Effector memory CD4-positive, alpha-beta T cell (primary cell): ENCODE data around the gene ANO2.

ENCODE experiments used
- DNase-seq, 3 donors: peaks; one replicate each; pipeline ENCODE4 v3.0.0-alpha.2; 2020
- H3K27ac ChIP-seq: 2 replicates; pipeline ENCODE4 v1.7.0; 2013; ENCODE audit warnings: mild to moderate bottlenecking, low read length, moderate library complexity; ENCODE audit not compliant: insufficient read depth, poor library complexity, severe bottlenecking
- H3K27me3 ChIP-seq: replicated peaks from 2 replicates; pipeline ENCODE4 v1.7.0; 2013; ENCODE audit warnings: mild to moderate bottlenecking, low read length; ENCODE audit not compliant: insufficient read depth, control insufficient read depth, poor library complexity, severe bottlenecking
- H3K36me3 ChIP-seq: 2 replicates; pipeline ENCODE4 v1.7.0; 2013; ENCODE audit warnings: mild to moderate bottlenecking, low read length, moderate library complexity; ENCODE audit not compliant: control insufficient read depth, insufficient read depth
- H3K4me1 ChIP-seq: 2 replicates; pipeline ENCODE4 v1.7.0; 2013; ENCODE audit warnings: low read length, mild to moderate bottlenecking; ENCODE audit not compliant: control insufficient read depth, insufficient read depth, poor library complexity, severe bottlenecking
- H3K4me3 ChIP-seq: 2 replicates; pipeline ENCODE4 v1.7.0; 2013; ENCODE audit warnings: low read length, low read depth, mild to moderate bottlenecking; ENCODE audit not compliant: insufficient read depth, poor library complexity, severe bottlenecking
- H3K9me3 ChIP-seq: 2 replicates; pipeline ENCODE4 v1.7.0; 2013; ENCODE audit warnings: mild to moderate bottlenecking, low read length, moderate library complexity; ENCODE audit not compliant: control insufficient read depth

Gene ANO2

GRCh38 chr12:5588591-5588990, 356.5 kb downstream of the ANO2 start:
- Histone ChIP-seq H3K9me3 (no peaks in the 10 kb centered on the region), H3K27me3 (no peaks in the 10 kb centered on the region), H3K4me1 (no peaks in the 10 kb centered on the region), H3K4me3 (no peak overlapping the region), H3K36me3 (no peaks in the 10 kb centered on the region), H3K27ac (no peak overlapping the region)
- DNase-seq = no peak

- Histone ChIP-seq H3K4me1 (no peaks in the 10 kb centered on the region), H3K27me3 (no peaks in the 10 kb centered on the region), H3K27ac (no peak overlapping the region), H3K36me3 (no peaks in the 10 kb centered on the region), H3K4me3 (no peak overlapping the region), H3K9me3 (no peaks in the 10 kb centered on the region)
- no peak for DNase-seq
Measured at GRCh38 chr12:5588176-5588575, 356.9 kb downstream of the ANO2 start.

- Histone ChIP-seq H3K4me1 (no peaks in the 10 kb centered on the region), H3K27me3 (no peaks in the 10 kb centered on the region), H3K27ac (no peak overlapping the region), H3K9me3 (no peaks in the 10 kb centered on the region), H3K36me3 (no peaks in the 10 kb centered on the region), H3K4me3 (no peak overlapping the region)
- no peak for DNase-seq
Measured at GRCh38 chr12:5587711-5588121, 357.3 kb downstream of the ANO2 start.

- no peak for DNase-seq
- no peaks in the 10 kb centered on the region for H3K27me3 ChIP-seq
- H3K36me3 ChIP-seq = no peaks in the 10 kb centered on the region
- no peaks in the 10 kb centered on the region for H3K9me3 ChIP-seq
- H3K27ac ChIP-seq = no peak overlapping the region
- H3K4me1 ChIP-seq = no peaks in the 10 kb centered on the region
- H3K4me3 ChIP-seq = no peak overlapping the region
Measured at GRCh38 chr12:5586201-5586600, 358.9 kb downstream of the ANO2 start.

GRCh38 chr12:5585178-5585577, 359.9 kb downstream of the ANO2 start:
- H3K36me3 ChIP-seq = no peaks in the 10 kb centered on the region
- no peak for DNase-seq
- no peaks in the 10 kb centered on the region for H3K4me1 ChIP-seq
- no peak overlapping the region for H3K27ac ChIP-seq
- H3K4me3 ChIP-seq = no peak overlapping the region
- no peaks in the 10 kb centered on the region for H3K9me3 ChIP-seq
- H3K27me3 ChIP-seq = no peaks in the 10 kb centered on the region

DNA sequence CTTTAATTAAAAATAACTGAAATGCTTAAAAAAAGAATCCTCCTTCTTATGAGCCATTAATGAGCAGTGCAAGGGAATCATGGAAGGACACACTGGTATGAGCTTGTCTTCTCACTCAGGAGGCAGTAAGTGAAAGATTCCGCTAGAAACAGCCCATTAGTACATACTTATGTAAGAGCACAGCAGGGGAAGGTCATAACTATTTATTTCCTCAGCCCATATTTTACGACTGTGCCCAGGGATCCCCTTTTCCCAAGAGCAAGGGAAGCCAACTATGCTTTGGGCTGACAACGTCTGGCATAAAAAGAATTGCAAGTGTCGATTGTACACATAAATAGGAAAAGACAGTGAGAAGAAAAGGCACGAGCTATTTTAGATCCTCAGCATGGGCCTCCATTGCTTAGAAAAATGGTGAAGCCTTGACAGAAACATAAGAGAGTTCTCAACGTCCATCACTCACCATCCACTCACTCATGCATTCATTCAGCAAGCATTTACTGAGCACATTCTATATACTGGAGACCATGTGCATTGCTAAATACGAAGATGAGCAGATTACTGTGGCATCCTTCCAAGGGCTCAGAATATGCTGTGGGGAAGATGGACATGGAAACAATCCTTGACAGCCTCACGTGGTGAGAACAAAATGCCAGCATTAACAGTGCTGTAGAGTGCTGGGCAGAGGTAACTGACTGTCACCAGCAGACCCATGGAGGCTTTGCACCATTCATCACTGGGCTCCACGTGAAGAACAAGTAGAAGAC, 360.5 kb downstream of the ANO2 start:
- no peak overlapping the region for H3K4me3 ChIP-seq
- no peaks in the 10 kb centered on the region for H3K36me3 ChIP-seq
- H3K27me3 ChIP-seq = no peaks in the 10 kb centered on the region
- no peak overlapping the region for H3K27ac ChIP-seq
- no peaks in the 10 kb centered on the region for H3K4me1 ChIP-seq
- no peak for DNase-seq
- H3K9me3 ChIP-seq = no peaks in the 10 kb centered on the region

DNA sequence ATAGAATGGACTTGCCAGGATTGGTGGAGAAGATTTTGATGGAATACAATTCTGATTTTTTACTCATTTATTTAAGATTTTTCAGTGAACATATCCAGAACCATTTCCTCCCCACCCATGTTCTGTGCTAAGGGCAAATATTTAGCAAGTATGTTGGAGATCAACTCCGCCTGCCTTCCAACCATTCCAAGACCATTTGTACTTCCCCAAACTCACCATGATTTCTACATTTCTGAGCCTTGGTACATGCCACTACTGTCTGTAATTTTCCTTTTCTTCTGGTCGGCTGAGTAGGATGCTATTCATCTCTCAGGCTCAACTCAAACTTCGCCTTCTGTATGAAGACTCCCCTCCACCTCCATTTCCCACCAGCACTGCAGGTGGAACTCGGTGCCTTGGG, 362.5 kb downstream of the ANO2 start:
- Histone ChIP-seq H3K27me3 (no peaks in the 10 kb centered on the region), H3K27ac (no peak overlapping the region), H3K4me1 (no peaks in the 10 kb centered on the region), H3K9me3 (no peaks in the 10 kb centered on the region), H3K4me3 (no peak overlapping the region), H3K36me3 (no peaks in the 10 kb centered on the region)
- no peak for DNase-seq

GRCh38 chr12:5582018-5582417, 363.0 kb downstream of the ANO2 start:
- H3K4me1 ChIP-seq = no peaks in the 10 kb centered on the region
- H3K4me3 ChIP-seq = no peak overlapping the region
- H3K27me3 ChIP-seq = no peaks in the 10 kb centered on the region
- H3K36me3 ChIP-seq = no peaks in the 10 kb centered on the region
- no peaks in the 10 kb centered on the region for H3K9me3 ChIP-seq
- H3K27ac ChIP-seq = no peak overlapping the region
- DNase-seq = no peak

- no peaks in the 10 kb centered on the region for H3K9me3 ChIP-seq
- no peak for DNase-seq
- H3K4me3 ChIP-seq = no peak overlapping the region
- no peaks in the 10 kb centered on the region for H3K4me1 ChIP-seq
- H3K27ac ChIP-seq = no peak overlapping the region
- no peaks in the 10 kb centered on the region for H3K27me3 ChIP-seq
- H3K36me3 ChIP-seq = no peaks in the 10 kb centered on the region
Measured at GRCh38 chr12:5581616-5582015, 363.4 kb downstream of the ANO2 start.

DNA sequence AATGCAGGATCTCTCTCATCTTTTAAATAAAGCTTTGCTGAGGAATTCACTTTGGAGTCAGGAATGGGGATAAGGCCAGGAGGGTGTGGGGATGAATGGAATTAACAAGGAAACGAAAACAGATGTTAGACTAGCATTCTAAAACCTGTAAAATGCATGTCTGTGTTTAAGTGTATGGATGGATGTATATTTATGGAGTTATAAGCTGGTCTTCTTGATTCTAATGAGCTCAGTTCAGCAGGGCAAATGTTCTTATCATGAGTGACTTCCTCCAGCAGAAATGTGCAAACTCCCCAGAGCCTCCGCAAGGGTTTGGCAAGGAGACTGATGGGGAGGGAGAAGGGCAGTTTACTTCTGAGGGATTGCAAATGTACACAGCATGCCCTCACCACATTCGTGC, 364.0 kb downstream of the ANO2 start:
- Histone ChIP-seq H3K27ac (no peak overlapping the region), H3K27me3 (no peaks in the 10 kb centered on the region), H3K4me1 (no peaks in the 10 kb centered on the region), H3K9me3 (no peaks in the 10 kb centered on the region), H3K4me3 (no peak overlapping the region), H3K36me3 (no peaks in the 10 kb centered on the region)
- DNase-seq = no peak
